GM21529 (cell line): Measurements from ENCODE around the gene ENAM.
"Not testable (repeated sequence)": the region's sequence is repeated elsewhere in the genome, so short reads cannot be mapped to it uniquely, and the experiment has no call there.

Experiments used
- ATAC-seq: cut with Tn5 transposase; IDR thresholded peaks from one replicate; pipeline ENCODE4 v1.9.1; 2021; ENCODE audit not compliant: unreplicated experiment

Gene ENAM

GRCh38 chr4:70676554-70677090 lies 48.1 kb downstream of the ENAM start:
- no peak for ATAC-seq

DNA sequence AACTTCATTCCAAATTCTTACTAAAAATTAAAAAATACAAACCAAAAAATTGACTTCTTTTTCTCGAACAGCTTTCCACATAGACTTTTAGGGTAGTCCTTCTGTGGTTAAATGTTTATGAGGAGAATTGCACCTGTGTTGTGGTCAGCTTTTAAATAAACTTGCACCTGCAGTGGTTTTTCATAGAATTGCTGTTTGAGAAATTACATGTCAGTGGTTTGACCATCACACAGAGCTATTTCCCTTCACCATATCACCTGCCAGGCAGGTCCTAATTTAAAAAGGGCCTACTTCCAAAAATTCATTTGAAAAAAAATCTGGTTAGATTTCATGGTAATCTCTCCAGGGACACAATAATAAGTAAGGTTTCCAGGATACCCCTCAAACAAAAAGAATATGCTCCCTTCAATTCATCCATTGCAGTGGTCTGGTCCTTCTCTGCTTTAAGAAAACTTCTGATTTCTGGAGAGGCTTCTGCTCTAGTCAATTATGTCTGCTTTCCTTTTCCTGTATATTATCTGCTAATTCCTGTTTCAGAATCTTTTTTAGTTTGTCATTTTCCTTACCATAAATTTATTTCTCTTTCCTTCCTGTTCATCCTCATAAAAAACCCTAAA lies 49.9 kb downstream of the ENAM start:
- peak; percentile 77 for ATAC-seq

DNA sequence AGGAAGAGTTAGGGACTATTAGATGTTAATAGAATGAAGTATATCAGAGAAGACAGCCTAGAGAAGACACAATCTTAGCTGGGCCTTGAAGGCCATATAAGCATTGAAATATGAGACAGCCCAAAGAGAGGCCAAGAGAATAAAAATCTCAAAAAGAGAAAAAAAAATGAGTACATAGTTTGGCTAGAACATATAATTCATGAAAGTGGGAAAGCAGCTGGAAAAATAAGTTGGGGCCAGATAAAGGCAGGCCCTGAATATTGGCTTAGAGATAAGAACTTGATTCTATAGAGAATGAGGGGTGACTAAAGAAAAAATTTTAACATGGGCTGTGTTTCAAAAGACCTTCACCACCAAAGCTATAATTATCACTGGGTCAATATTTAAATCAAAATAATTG lies 52.4 kb downstream of the ENAM start:
- ATAC-seq = no peak

DNA sequence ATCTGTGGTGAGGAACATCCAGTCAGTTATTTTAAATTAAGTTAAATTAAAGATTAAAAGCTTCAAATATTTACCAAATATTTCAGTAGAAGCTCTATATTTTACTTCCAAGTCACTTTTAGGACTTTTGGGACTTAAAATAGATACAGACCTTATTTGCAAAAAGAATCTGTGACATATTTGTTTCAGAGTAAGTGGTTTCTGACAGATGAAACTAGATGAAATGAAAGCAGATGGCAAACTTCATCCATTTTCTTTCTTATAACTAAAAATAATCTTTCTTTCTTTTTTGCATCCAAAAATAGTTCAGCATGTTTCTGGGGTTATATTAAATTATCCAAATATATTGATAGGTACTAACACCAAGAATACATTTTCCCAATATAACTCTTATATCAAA lies 53.2 kb downstream of the ENAM start:
- peak; percentile 47 for ATAC-seq

DNA sequence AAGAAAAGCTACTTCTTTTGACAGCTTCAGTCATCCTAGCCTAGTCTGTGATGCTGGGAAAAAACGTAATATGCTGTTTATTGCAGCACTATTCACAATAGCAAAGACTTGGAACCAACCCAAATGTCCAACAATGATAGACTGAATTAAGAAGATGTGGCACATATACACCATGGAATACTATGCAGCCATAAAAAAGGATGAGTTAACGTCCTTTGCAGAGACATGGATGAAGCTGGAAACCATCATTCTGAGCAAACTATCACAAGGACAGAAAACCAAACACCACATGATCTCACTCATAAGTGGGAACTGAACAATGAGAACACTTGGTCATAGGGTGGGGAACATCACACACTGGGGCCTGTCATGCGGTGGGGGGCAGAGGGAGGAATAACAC lies 53.6 kb downstream of the ENAM start:
- peak; percentile 1 for ATAC-seq

GRCh38 chr4:70687392-70687791 lies 58.8 kb downstream of the ENAM start:
- ATAC-seq = no peak

GRCh38 chr4:70687821-70688794 lies 59.6 kb downstream of the ENAM start, which contains the start of gene UTP3:
Gene UTP3, plus strand, starts transcription at chr4:70688532. Its CDS starts 146 bp downstream, at chr4:70688678.
- ATAC-seq = peak; percentile 91

DNA sequence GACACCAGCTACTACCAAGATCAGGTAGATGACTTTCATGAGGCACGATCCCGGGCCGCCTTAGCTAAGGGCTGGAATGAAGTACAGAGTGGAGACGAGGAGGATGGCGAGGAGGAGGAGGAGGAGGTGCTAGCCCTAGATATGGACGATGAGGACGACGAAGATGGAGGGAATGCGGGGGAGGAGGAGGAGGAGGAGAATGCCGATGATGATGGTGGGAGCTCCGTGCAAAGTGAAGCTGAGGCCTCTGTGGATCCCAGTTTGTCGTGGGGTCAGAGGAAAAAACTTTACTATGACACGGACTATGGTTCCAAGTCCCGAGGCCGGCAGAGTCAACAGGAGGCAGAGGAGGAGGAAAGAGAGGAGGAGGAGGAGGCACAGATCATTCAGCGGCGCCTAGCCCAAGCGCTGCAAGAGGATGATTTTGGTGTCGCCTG lies 60.3 kb downstream of the ENAM start:
- no peak for ATAC-seq

GRCh38 chr4:70691661-70692060 lies 63.1 kb downstream of the ENAM start:
- ATAC-seq = no peak

- ATAC-seq = not testable (repeated sequence)
Measured at GRCh38 chr4:70694633-70695032, 66.1 kb downstream of the ENAM start.
